SK-N-SH (cell line): ENCODE results near the gene CATSPERE. TPM values are rescaled to one million over a fixed set of nuclear protein-coding genes. Genes with fewer than 3 reads are reported as not detected.
A peak's percentile ranks its signal among the peaks of the same experiment; 100 is the strongest.

Experiments
- CTCF ChIA-PET: fragments of 300-600, 350-600 bp; formaldehyde crosslinking; extraction: SDS; loops from one replicate; lab custom pipeline; 2021; lab: Yijun Ruan, JAX
- POLR2A ChIA-PET: fragments of 350-600 bp; sonication (Branson Sonifier 250); formaldehyde crosslinking; extraction: SDS; loops from one replicate; lab custom pipeline; 2020; ENCODE audit warnings: antibody characterized with exemption, inconsistent platforms; lab: Yijun Ruan, JAX
- DNase-seq: peaks from one replicate; pipeline ENCODE4 v3.0.0; 2012
- H2AFZ ChIP-seq: fragments of 200-600 bp; sonication (generic); 2 replicates; pipeline ENCODE4 v1.8.1; 2016; ENCODE audit warnings: antibody characterized with exemption, mild to moderate bottlenecking, low read depth
- H3F3A ChIP-seq: fragments of 200-600 bp; sonication (generic); replicated peaks from 2 replicates; pipeline ENCODE3; 2016; ENCODE audit warnings: antibody characterized with exemption, mild to moderate bottlenecking; ENCODE audit not compliant: insufficient read depth
- H3K27ac ChIP-seq, 2 experiments: fragments of 200-500 bp in 1 of 2; fragments of 200-600 bp in 1 of 2; sonication (Bioruptor generic) in 1 of 2; sonication (generic), shearing (Covaris generic) in 1 of 2; 2 replicates each; pipeline versions ENCODE4 v1.5.1 to v1.6.1; 2014 to 2016; ENCODE audit warnings: low read depth in 2 of 2, inconsistent platforms in 1 of 2, low read length in 1 of 2, mild to moderate bottlenecking in 1 of 2, mixed read lengths in 1 of 2
- H3K27me3 ChIP-seq: fragments of 200-600 bp; sonication (generic), shearing (Covaris generic); 2 replicates; pipeline ENCODE4 v1.6.1; 2016; ENCODE audit warnings: mixed run types; ENCODE audit not compliant: insufficient read depth
- H3K36me3 ChIP-seq, 2 experiments: fragments of 200-500 bp in 1 of 2; fragments of 200-600 bp in 1 of 2; sonication (Bioruptor generic) in 1 of 2; sonication (generic) in 1 of 2; replicated peaks in 1 of 2; 2 replicates each; pipeline versions ENCODE3 to v1.5.1; 2014 to 2016; ENCODE audit warnings: low read length in 1 of 2, mild to moderate bottlenecking in 1 of 2; ENCODE audit not compliant: insufficient read depth in 2 of 2, control insufficient read depth in 1 of 2
- H3K4me1 ChIP-seq, 2 experiments: fragments of 200-500 bp in 1 of 2; fragments of 200-600 bp in 1 of 2; sonication (Bioruptor generic) in 1 of 2; sonication (generic), shearing (Covaris generic) in 1 of 2; 2 replicates each; pipeline versions ENCODE4 v1.5.1 to v1.6.1; 2014 to 2016; ENCODE audit warnings: low read depth in 1 of 2, low read length in 1 of 2, mixed run types in 1 of 2; ENCODE audit not compliant: insufficient read depth in 2 of 2, control insufficient read depth in 1 of 2
- H3K4me2 ChIP-seq: fragments of 200-600 bp; sonication (generic), shearing (Covaris generic); 2 replicates; pipeline ENCODE4 v1.6.1; 2017; ENCODE audit warnings: mixed run types
- H3K4me3 ChIP-seq, 2 experiments: fragments of 200-500 bp in 1 of 2; fragments of 200-600 bp in 1 of 2; sonication (Bioruptor generic) in 1 of 2; sonication (generic), shearing (Covaris generic) in 1 of 2; 2 replicates each; pipeline versions ENCODE4 v1.5.1 to v1.8.1; 2014 to 2016; ENCODE audit warnings: low read depth in 2 of 2, inconsistent platforms in 1 of 2, low read length in 1 of 2, mild to moderate bottlenecking in 1 of 2, mixed read lengths in 1 of 2, moderate library complexity in 1 of 2
- H3K79me2 ChIP-seq: fragments of 200-600 bp; sonication (generic); 2 replicates; pipeline ENCODE4 v1.8.1; 2017; ENCODE audit warnings: mild to moderate bottlenecking; ENCODE audit not compliant: insufficient read depth
- H3K9ac ChIP-seq: fragments of 200-600 bp; sonication (generic); 2 replicates; pipeline ENCODE4 v1.6.1; 2017; ENCODE audit warnings: mixed run types
- H3K9me2 ChIP-seq: fragments of 200-600 bp; sonication (generic); 2 replicates; pipeline ENCODE4 v1.6.1; 2017; ENCODE audit warnings: mixed run types
- H3K9me3 ChIP-seq: fragments of 200-600 bp; sonication (generic); 2 replicates; pipeline ENCODE4 v1.6.1; 2017; ENCODE audit warnings: mixed run types, mild to moderate bottlenecking, moderate library complexity
- H4K20me1 ChIP-seq: fragments of 200-600 bp; sonication (generic); 2 replicates; pipeline ENCODE4 v1.6.1; 2017; ENCODE audit warnings: mild to moderate bottlenecking, mixed run types; ENCODE audit not compliant: insufficient read depth
- CHD2 ChIP-seq: fragments of 150-350 bp; IDR thresholded peaks from 2 replicates; pipeline ENCODE4 v1.6.1; 2018; ENCODE audit warnings: low read length; ENCODE audit not compliant: partially characterized antibody
- FOSL2 ChIP-seq: IDR thresholded peaks from 2 replicates; pipeline ENCODE4 v1.4.0; 2012; ENCODE audit warnings: low read depth, mild to moderate bottlenecking, moderate library complexity, borderline replicate concordance
- FOXM1 ChIP-seq: IDR thresholded peaks from 2 replicates; pipeline ENCODE4 v1.4.0; 2012; ENCODE audit warnings: low read depth, mild to moderate bottlenecking
- GATA2 ChIP-seq: sonication (generic); formaldehyde crosslinking; IDR thresholded peaks from 2 replicates; pipeline ENCODE4 v1.5.0; 2020; ENCODE audit warnings: mild to moderate bottlenecking, missing genetic modification reagents
- NFIC ChIP-seq: IDR thresholded peaks from 2 replicates; pipeline ENCODE4 v1.4.0; 2012; ENCODE audit warnings: borderline replicate concordance
- RFX5 ChIP-seq: IDR thresholded peaks from 2 replicates; pipeline ENCODE4 v1.6.1; 2012; ENCODE audit warnings: mild to moderate bottlenecking, improper control_type of control experiment, low read length
- RXRA ChIP-seq: IDR thresholded peaks from 2 replicates; pipeline ENCODE4 v1.4.0; 2012; ENCODE audit warnings: low read depth, mild to moderate bottlenecking, borderline replicate concordance
- SIN3A ChIP-seq: IDR thresholded peaks from 2 replicates; pipeline ENCODE4 v1.6.1; 2012; ENCODE audit warnings: low read depth, mild to moderate bottlenecking, low read length, moderate library complexity, borderline replicate concordance
- TAF1 ChIP-seq: IDR thresholded peaks from 2 replicates; pipeline ENCODE4 v1.6.1; 2012; ENCODE audit warnings: low read depth, mild to moderate bottlenecking, low read length, moderate library complexity, borderline replicate concordance
- TCF12 ChIP-seq: IDR thresholded peaks from 2 replicates; pipeline ENCODE4 v1.4.0; 2012
- WGBS: methylation state at CpG from one replicate; pipeline ENCODE4 v1.1.6; 2017; ENCODE audit warnings: low lambda C conversion rate; 5-methylcytosine and 5-hydroxymethylcytosine counted together
- polyA plus RNA-seq, 3 experiments: library from polyadenylated mRNA; depleted of rRNA; stranded (reverse); fragments of >200 nt; gene quantifications; 2 replicates each; pipeline ENCODE4 v1.2.3, GENCODE V29; 2012
- TF ChIP-seq, protein P1 (sequence below): IDR thresholded peaks from 2 replicates; pipeline ENCODE4 v1.6.1; 2012; ENCODE audit warnings: mild to moderate bottlenecking, low read depth, low read length, moderate library complexity
- TF ChIP-seq, protein P2 (sequence below): IDR thresholded peaks from 2 replicates; pipeline ENCODE4; 2012
- TF ChIP-seq, protein P3 (sequence below): fragments of 150-350 bp; IDR thresholded peaks from 2 replicates; pipeline ENCODE4 v1.6.1; 2016; ENCODE audit warnings: mild to moderate bottlenecking, low read depth, low read length

The CATSPERE gene
- polyA plus RNA-seq, 1 of the 3 experiments (the other 2 are of a cell fraction): 0.30 TPM

DNA sequence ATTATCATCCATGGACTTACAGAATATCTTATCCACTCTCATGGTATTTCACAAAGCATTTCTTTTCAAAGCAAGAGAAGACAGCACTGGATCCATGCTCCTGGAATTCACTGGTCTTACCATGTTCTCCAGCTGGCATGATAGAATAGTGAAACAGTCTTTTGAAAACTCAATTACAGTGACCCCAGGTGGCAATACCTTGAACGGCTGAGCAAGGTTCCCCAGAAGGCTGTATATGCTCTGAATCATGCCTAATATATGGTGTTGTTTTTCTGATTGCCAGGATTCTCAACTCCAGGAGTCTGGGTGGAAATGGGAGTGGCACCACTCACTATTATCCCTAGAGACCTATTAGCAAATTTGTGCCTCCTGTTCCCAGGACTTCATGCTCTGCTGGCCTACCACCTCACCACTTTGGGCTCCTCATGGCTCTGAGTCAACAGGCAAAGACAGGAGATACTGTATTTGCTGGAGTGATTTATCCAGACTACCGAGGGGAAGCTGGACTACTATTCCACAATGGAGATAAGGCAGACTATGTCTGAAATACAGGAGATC, 87.6 kb downstream of the CATSPERE start (continued):
- TF ChIP-seq, protein P1, sequence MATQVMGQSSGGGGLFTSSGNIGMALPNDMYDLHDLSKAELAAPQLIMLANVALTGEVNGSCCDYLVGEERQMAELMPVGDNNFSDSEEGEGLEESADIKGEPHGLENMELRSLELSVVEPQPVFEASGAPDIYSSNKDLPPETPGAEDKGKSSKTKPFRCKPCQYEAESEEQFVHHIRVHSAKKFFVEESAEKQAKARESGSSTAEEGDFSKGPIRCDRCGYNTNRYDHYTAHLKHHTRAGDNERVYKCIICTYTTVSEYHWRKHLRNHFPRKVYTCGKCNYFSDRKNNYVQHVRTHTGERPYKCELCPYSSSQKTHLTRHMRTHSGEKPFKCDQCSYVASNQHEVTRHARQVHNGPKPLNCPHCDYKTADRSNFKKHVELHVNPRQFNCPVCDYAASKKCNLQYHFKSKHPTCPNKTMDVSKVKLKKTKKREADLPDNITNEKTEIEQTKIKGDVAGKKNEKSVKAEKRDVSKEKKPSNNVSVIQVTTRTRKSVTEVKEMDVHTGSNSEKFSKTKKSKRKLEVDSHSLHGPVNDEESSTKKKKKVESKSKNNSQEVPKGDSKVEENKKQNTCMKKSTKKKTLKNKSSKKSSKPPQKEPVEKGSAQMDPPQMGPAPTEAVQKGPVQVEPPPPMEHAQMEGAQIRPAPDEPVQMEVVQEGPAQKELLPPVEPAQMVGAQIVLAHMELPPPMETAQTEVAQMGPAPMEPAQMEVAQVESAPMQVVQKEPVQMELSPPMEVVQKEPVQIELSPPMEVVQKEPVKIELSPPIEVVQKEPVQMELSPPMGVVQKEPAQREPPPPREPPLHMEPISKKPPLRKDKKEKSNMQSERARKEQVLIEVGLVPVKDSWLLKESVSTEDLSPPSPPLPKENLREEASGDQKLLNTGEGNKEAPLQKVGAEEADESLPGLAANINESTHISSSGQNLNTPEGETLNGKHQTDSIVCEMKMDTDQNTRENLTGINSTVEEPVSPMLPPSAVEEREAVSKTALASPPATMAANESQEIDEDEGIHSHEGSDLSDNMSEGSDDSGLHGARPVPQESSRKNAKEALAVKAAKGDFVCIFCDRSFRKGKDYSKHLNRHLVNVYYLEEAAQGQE: no peak
- TF ChIP-seq FOSL2 (no peak), SIN3A (no peak), CHD2 (no peak), TCF12 (no peak), RFX5 (no peak)

DNA sequence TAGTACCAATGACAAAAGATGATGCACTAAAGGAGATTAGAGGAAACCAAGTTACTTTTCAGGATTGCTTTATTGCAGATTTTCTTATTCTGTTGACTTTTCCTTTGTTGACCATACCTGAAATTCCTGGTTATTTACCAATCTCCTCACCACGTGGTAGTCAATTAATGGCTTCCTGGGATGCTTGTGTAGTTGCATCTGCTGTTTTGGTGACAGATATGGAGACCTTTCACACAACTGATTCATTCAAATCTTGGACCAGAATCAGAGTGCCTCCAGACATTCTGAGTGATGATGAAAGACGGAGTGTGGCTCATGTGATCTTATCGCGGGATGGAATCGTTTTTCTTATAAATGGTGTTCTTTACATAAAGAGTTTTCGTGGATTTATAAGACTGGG, 91.3 kb downstream of the CATSPERE start:
- ChIA-PET POLR2A (no interaction called here), CTCF (no interaction called here)
- Histone ChIP-seq H3K9me3 (no peaks in the 10 kb centered on the region), H3K4me1 (no peaks in the 10 kb centered on the region), H2AFZ (no peak overlapping the region), H3K4me3 (no peak overlapping the region), H4K20me1 (no peaks in the 10 kb centered on the region), H3F3A (no peaks in the 10 kb centered on the region), H3K27me3 (no peaks in the 10 kb centered on the region), H3K36me3 (no peaks in the 10 kb centered on the region), H3K4me2 (no peak overlapping the region), H3K27ac (no peak overlapping the region), H3K9me2 (no peaks in the 10 kb centered on the region), H3K79me2 (no peaks in the 10 kb centered on the region), H3K9ac (no peak overlapping the region)
- TF ChIP-seq FOXM1: no peak
- TF ChIP-seq, protein P2, sequence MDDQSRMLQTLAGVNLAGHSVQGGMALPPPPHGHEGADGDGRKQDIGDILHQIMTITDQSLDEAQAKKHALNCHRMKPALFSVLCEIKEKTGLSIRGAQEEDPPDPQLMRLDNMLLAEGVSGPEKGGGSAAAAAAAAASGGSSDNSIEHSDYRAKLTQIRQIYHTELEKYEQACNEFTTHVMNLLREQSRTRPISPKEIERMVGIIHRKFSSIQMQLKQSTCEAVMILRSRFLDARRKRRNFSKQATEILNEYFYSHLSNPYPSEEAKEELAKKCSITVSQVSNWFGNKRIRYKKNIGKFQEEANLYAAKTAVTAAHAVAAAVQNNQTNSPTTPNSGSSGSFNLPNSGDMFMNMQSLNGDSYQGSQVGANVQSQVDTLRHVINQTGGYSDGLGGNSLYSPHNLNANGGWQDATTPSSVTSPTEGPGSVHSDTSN: peak; percentile 27; the same call in 1 of the 2 replicates
- DNase-seq: no peak
- 18% methylated on average over 6 of the region's 6 CpGs for WGBS

DNA sequence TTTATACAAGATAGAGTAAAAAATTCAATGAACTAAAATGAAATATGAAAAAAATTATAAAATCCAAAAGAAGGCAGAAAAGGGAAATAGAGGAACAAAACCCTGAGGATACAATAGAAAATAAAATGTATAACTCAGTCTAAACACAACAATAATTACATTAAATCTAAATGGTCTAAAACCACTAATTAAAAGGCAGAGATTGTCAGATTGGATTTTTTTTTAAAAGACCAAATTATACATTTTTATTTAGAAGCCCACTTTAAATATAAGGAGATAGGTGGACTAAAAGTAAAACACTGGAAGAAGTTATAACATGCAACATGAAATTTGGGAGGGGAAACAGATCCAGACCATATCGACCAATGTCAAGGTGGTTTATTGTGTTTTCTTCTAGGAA, 95.2 kb downstream of the CATSPERE start:
- H2AFZ ChIP-seq: no peak overlapping the region
- H3K9ac ChIP-seq: no peak overlapping the region
- H3K9me2 ChIP-seq: no peaks in the 10 kb centered on the region
- H3K36me3 ChIP-seq: no peaks in the 10 kb centered on the region
- ChIA-PET CTCF (no interaction called here), POLR2A (no interaction called here)
- no peaks in the 10 kb centered on the region for H3F3A ChIP-seq
- no peak overlapping the region for H3K4me2 ChIP-seq
- H3K4me1 ChIP-seq: no peaks in the 10 kb centered on the region
- H3K27ac ChIP-seq: no peak overlapping the region
- H3K4me3 ChIP-seq: no peak overlapping the region
- no peak for DNase-seq
- H3K9me3 ChIP-seq: no peaks in the 10 kb centered on the region
- no peaks in the 10 kb centered on the region for H3K27me3 ChIP-seq
- WGBS: 4% methylated on average over 1 of the region's 1 CpG
- H3K79me2 ChIP-seq: no peaks in the 10 kb centered on the region
- no peaks in the 10 kb centered on the region for H4K20me1 ChIP-seq
- no peak for TF ChIP-seq SIN3A
- no peak for TF ChIP-seq GATA2
- no peak for TF ChIP-seq FOSL2
- no peak for TF ChIP-seq TAF1
- no peak for TF ChIP-seq NFIC
- TF ChIP-seq RXRA: no peak
- TF ChIP-seq, protein P3, sequence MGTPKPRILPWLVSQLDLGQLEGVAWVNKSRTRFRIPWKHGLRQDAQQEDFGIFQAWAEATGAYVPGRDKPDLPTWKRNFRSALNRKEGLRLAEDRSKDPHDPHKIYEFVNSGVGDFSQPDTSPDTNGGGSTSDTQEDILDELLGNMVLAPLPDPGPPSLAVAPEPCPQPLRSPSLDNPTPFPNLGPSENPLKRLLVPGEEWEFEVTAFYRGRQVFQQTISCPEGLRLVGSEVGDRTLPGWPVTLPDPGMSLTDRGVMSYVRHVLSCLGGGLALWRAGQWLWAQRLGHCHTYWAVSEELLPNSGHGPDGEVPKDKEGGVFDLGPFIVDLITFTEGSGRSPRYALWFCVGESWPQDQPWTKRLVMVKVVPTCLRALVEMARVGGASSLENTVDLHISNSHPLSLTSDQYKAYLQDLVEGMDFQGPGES: no peak
- TF ChIP-seq, protein P2: no peak
- TF ChIP-seq, protein P1: no peak
- no peak for TF ChIP-seq TCF12
